Vein endothelial cell (primary cell): ENCODE measurements around the gene RAB30. TPM values are rescaled to one million over a fixed set of nuclear protein-coding genes. Genes with fewer than 3 reads are reported as not detected.

Experiments
- small RNA-seq: library from RNA; depleted of rRNA; stranded (forward); fragments of <200 nt; gene quantifications from one replicate; pipeline ENCODE3, GENCODE V24; 2012
- total RNA-seq: library from RNA; depleted of rRNA; stranded (reverse); fragments of >200 nt; gene quantifications from 2 replicates; pipeline ENCODE4 v1.2.3, GENCODE V29; 2012

RAB30 gene, protein sequence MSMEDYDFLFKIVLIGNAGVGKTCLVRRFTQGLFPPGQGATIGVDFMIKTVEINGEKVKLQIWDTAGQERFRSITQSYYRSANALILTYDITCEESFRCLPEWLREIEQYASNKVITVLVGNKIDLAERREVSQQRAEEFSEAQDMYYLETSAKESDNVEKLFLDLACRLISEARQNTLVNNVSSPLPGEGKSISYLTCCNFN
- 18.2 and 18.3 TPM in 2 replicates for total RNA-seq

DNA sequence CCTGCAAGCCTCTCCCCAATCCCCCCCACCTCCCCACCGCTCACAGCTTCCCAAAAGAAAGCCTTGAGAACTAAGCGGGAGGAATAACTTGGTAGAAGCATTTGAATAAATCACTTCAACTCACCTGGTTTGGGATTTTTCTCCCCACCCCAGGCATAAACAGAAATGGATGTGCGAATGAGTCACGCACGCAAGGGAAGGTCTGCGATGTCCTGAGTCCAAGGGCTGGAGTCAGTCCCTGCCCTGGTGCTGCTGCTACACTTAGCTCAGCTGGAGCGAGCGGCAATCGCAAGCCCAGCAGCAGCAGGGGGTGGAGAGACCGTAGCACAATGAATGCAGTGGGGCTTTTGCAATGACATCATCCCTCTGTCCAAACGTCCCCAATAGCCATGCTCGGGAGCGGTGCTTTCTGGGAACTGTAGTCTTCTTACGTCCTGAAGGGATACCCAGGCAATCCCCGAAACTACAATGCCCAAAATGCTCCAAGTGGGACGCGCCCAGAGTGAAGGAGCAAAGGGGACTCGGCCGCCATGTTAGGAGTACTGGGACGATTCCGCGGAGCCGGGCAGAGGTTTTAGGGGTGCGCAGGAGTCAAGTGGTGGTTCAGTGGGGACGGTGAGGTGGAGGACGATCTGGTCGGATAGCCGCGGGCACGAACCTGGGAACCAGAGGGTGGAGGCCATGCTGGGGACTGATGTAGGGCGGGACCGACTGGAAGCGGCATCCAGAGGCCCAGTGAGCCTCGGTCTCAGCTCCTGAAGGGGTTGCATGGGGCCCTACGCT is at the start of gene RAB30:
RAB30 (minus strand) TSS at position 331 of the 783 bp plus-strand sequence. CDS start 74,581 bp downstream, outside the sequence.

Small RNA genes within 50 kb of the gene (small RNA-seq; reads per million reads assigned to genes)
- not detected for gene SNORA70E

Other genes starting within 250 kb of the RAB30 start
- gene PRCP, start 171.5 kb downstream of the RAB30 start, total RNA-seq = 187 and 229 TPM in 2 replicates
- gene DDIAS, start 170.2 kb downstream of the RAB30 start, total RNA-seq = 5.6 and 9.2 TPM in 2 replicates
- 40.2 and 56.3 TPM in 2 replicates for gene PCF11, start 85.2 kb upstream of the RAB30 start, total RNA-seq
- gene ANKRD42, start 121.8 kb upstream of the RAB30 start, total RNA-seq = 3.3 and 4.4 TPM in 2 replicates
- gene CCDC90B, start 214.5 kb upstream of the RAB30 start, total RNA-seq = 52.6 and 66.8 TPM in 2 replicates